Smooth muscle cell (in vitro differentiated cells): ENCODE measurements around the gene COPS9. TPM values are rescaled to one million over a fixed set of nuclear protein-coding genes. Genes with fewer than 3 reads are reported as not detected.

Source experiments
- DNase-seq: peaks from one replicate; lab custom pipeline; 2025; ENCODE audit not compliant: unreplicated experiment; lab: John Stamatoyannopoulos, UW
- H2AFZ ChIP-seq: fragments of 200-600 bp; sonication (generic); 2 replicates; pipeline ENCODE4 v1.6.0; 2016; ENCODE audit warnings: antibody characterized with exemption, low read depth, mild to moderate bottlenecking
- H3F3A ChIP-seq: fragments of 200-600 bp; sonication (generic); 2 replicates; pipeline ENCODE4 v1.6.0; 2017; ENCODE audit warnings: antibody characterized with exemption, low read depth
- H3K27ac ChIP-seq: fragments of 200-600 bp; sonication (generic); 2 replicates; pipeline ENCODE4 v1.5.1; 2016; ENCODE audit warnings: low read depth, mild to moderate bottlenecking
- H3K27me3 ChIP-seq: fragments of 200-600 bp; sonication (generic); 2 replicates; pipeline ENCODE4 v1.6.1; 2016; ENCODE audit warnings: low read depth, mild to moderate bottlenecking
- H3K36me3 ChIP-seq: fragments of 200-600 bp; sonication (generic); 2 replicates; pipeline ENCODE4 v1.5.1; 2016; ENCODE audit warnings: low read depth
- H3K4me1 ChIP-seq: fragments of 200-600 bp; sonication (generic); 2 replicates; pipeline ENCODE4 v1.5.1; 2016; ENCODE audit warnings: low read depth
- H3K4me2 ChIP-seq: fragments of 200-600 bp; sonication (generic); 2 replicates; pipeline ENCODE4 v1.6.0; 2016; ENCODE audit warnings: mild to moderate bottlenecking
- H3K4me3 ChIP-seq: fragments of 200-600 bp; sonication (generic); 2 replicates; pipeline ENCODE4 v1.5.1; 2016; ENCODE audit warnings: mild to moderate bottlenecking
- H3K79me2 ChIP-seq: fragments of 200-600 bp; sonication (generic); 2 replicates; pipeline ENCODE4 v1.6.0; 2016; ENCODE audit warnings: low read depth, mild to moderate bottlenecking
- H3K9ac ChIP-seq: fragments of 200-600 bp; sonication (generic); 2 replicates; pipeline ENCODE4 v1.6.0; 2016; ENCODE audit warnings: low read depth
- H3K9me3 ChIP-seq: fragments of 200-600 bp; sonication (generic); replicated peaks from 2 replicates; pipeline ENCODE4 v1.5.1; 2016; ENCODE audit warnings: low read depth
- H4K20me1 ChIP-seq: fragments of 200-600 bp; sonication (generic); 2 replicates; pipeline ENCODE4 v1.6.0; 2016; ENCODE audit warnings: low read depth
- WGBS: methylation state at CpG from one replicate; pipeline ENCODE4 v1.1.7; 2016; ENCODE audit warnings: low lambda C conversion rate; 5-methylcytosine and 5-hydroxymethylcytosine counted together
- polyA plus RNA-seq: library from polyadenylated mRNA; unstranded; fragments of >200 nt; fragmentation: Nextera tagmentation; extraction: Ambion mirVana; gene quantifications from 2 replicates; pipeline ENCODE4 v1.2.1, GENCODE V29; 2016
- total RNA-seq: library from RNA; depleted of rRNA; stranded (reverse); fragments of >200 nt; gene quantifications from 2 replicates; pipeline ENCODE4 v1.2.3, GENCODE V29; 2014
- TF ChIP-seq, protein P1 (sequence below): fragments of 200-600 bp; sonication (generic); IDR thresholded peaks from 2 replicates; pipeline ENCODE4 v1.5.1; 2017; ENCODE audit warnings: borderline replicate concordance, mild to moderate bottlenecking, antibody characterized with exemption; ENCODE audit not compliant: insufficient read depth, poor library complexity, severe bottlenecking

The COPS9 gene
- total and polyA plus RNA-seq, 2 experiments from 2014 or later = 157 to 296 TPM

GRCh38 chr2:240128608-240129145 lies 7.4 kb downstream of the COPS9 start:
- DNase-seq = no peak
- WGBS = 85% methylated on average over 12 of the region's 12 CpGs
- H3K27me3 ChIP-seq = no peaks in the 10 kb centered on the region

DNA sequence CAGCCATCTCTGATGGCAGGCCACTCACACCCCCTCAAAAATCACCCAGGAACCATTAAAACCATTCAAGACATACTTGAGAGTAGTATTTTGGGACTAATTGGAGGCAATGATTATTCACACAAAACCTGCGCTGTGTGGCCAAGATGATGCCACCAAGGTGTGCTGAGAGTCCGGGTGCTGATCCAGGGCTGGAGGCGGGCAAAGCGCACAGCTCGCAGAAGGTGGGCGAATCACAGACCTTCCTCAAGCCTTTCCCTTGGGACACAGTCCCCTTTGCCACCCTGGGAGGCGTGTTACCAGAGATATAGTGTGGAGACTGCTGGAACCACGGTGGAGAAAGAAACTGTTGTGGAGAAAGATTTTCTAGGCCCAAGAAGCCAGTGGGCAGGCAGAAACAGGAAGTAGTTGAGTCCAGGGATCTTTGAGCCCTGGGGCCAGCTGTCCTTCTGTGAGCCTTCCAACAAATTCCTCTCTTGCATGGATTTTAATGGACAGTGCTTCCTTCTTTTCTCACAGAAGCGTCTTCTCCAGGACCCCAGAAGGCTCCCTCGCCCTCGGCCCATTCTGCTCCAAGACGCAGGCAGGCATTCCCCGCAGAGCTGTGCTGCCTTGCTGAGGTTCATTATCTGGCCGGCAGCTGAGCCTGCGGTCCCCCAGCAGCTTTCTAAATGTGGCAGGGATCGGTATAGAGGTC lies 8.0 kb downstream of the COPS9 start:
- Histone ChIP-seq H3K4me1 (no peaks in the 10 kb centered on the region), H3K9ac (no peak overlapping the region), H3K79me2 (no peaks in the 10 kb centered on the region), H3K4me2 (no peak overlapping the region), H3K27ac (no peak overlapping the region), H4K20me1 (no peaks in the 10 kb centered on the region), H3K36me3 (peaks cover 12% of the 10 kb centered on the region), H3F3A (no peaks in the 10 kb centered on the region), H2AFZ (no peak overlapping the region), H3K4me3 (no peak overlapping the region), H3K27me3 (no peaks in the 10 kb centered on the region), H3K9me3 (no peaks in the 10 kb centered on the region)
- TF ChIP-seq, protein P1, sequence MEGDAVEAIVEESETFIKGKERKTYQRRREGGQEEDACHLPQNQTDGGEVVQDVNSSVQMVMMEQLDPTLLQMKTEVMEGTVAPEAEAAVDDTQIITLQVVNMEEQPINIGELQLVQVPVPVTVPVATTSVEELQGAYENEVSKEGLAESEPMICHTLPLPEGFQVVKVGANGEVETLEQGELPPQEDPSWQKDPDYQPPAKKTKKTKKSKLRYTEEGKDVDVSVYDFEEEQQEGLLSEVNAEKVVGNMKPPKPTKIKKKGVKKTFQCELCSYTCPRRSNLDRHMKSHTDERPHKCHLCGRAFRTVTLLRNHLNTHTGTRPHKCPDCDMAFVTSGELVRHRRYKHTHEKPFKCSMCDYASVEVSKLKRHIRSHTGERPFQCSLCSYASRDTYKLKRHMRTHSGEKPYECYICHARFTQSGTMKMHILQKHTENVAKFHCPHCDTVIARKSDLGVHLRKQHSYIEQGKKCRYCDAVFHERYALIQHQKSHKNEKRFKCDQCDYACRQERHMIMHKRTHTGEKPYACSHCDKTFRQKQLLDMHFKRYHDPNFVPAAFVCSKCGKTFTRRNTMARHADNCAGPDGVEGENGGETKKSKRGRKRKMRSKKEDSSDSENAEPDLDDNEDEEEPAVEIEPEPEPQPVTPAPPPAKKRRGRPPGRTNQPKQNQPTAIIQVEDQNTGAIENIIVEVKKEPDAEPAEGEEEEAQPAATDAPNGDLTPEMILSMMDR = no peak
- WGBS = 99% methylated on average over 16 of the region's 16 CpGs
- no peak for DNase-seq

More at GRCh38 chr2:240128608-240129145, 7.4 kb downstream of the COPS9 start:
- no peaks in the 10 kb centered on the region for H3K9me3 ChIP-seq
- no peaks in the 10 kb centered on the region for H4K20me1 ChIP-seq
- no peak overlapping the region for H3K9ac ChIP-seq
- H2AFZ ChIP-seq = no peak overlapping the region
- no peak overlapping the region for H3K27ac ChIP-seq
- H3F3A ChIP-seq = no peaks in the 10 kb centered on the region
- no peak overlapping the region for H3K4me3 ChIP-seq
- H3K36me3 ChIP-seq = peaks cover 12% of the 10 kb centered on the region
- no peaks in the 10 kb centered on the region for H3K4me1 ChIP-seq
- H3K4me2 ChIP-seq = no peak overlapping the region
- no peaks in the 10 kb centered on the region for H3K79me2 ChIP-seq
- TF ChIP-seq, protein P1 = no peak

- no peaks in the 10 kb centered on the region for H3K27me3 ChIP-seq
- H3K9ac ChIP-seq = no peak overlapping the region
- no peak overlapping the region for H3K4me3 ChIP-seq
- no peak overlapping the region for H3K27ac ChIP-seq
- TF ChIP-seq, protein P1 = no peak
- H3K36me3 ChIP-seq = peaks cover 9% of the 10 kb centered on the region
- DNase-seq = no peak
- WGBS = 90% methylated on average over 7 of the region's 7 CpGs
- H3F3A ChIP-seq = no peaks in the 10 kb centered on the region
- H2AFZ ChIP-seq = no peak overlapping the region
- no peaks in the 10 kb centered on the region for H3K4me1 ChIP-seq
- H3K79me2 ChIP-seq = no peaks in the 10 kb centered on the region
- H3K4me2 ChIP-seq = no peak overlapping the region
- H4K20me1 ChIP-seq = no peaks in the 10 kb centered on the region
- no peaks in the 10 kb centered on the region for H3K9me3 ChIP-seq
Observed at GRCh38 chr2:240127191-240127750, 8.8 kb downstream of the COPS9 start.
